Activated CD8-positive, alpha-beta T cell treated with anti-CD3 and anti-CD28 coated beads for 36 hours (primary cell): Measurements from ENCODE around the gene TRMT10C. TPM values are rescaled to one million over a fixed set of nuclear protein-coding genes. Genes with fewer than 3 reads are reported as not detected.
A peak's percentile ranks its signal among the peaks of the same experiment; 100 is the strongest.

Experiments
- ATAC-seq: fragments of 200-7000 bp; cut with Tn5 transposase; one replicate; pipeline ENCODE4 v1.10.0; 2021; ENCODE audit warnings: mild to moderate bottlenecking, moderate library complexity
- CTCF ChIA-PET: fragments of 350-600 bp; sonication (Branson Sonifier 250); formaldehyde crosslinking; loops from one replicate; lab custom pipeline; 2021; ENCODE audit warnings: antibody characterized with exemption; lab: Charles Lee
- POLR2A ChIA-PET: fragments of 350-600 bp; sonication (Branson Sonifier 250); formaldehyde crosslinking; loops from one replicate; lab custom pipeline; 2021; ENCODE audit warnings: antibody characterized with exemption; lab: Charles Lee
- DNase-seq: peaks from one replicate; pipeline ENCODE4 v3.0.0-alpha.2; 2020
- H3K27ac Mint-ChIP-seq: one replicate; pipeline ENCODE4 v1.8.0; 2021; ENCODE audit warnings: mild to moderate bottlenecking, mixed read lengths
- H3K27me3 Mint-ChIP-seq: one replicate; pipeline ENCODE4 v1.8.0; 2021; ENCODE audit warnings: mixed read lengths
- H3K36me3 Mint-ChIP-seq: one replicate; pipeline ENCODE4 v1.8.0; 2021; ENCODE audit warnings: low read depth, mixed read lengths
- H3K4me1 Mint-ChIP-seq: one replicate; pipeline ENCODE4 v1.8.0; 2021; ENCODE audit warnings: low read depth, mixed read lengths
- H3K4me3 Mint-ChIP-seq: one replicate; pipeline ENCODE4 v1.8.0; 2021; ENCODE audit warnings: mild to moderate bottlenecking, moderate library complexity, mixed read lengths
- H3K9me3 Mint-ChIP-seq: one replicate; pipeline ENCODE4 v1.8.0; 2021; ENCODE audit warnings: mixed read lengths
- CTCF ChIP-seq: fragments of 200-600 bp; IDR thresholded peaks from one replicate; pipeline ENCODE4 v1.8.0; 2022; ENCODE audit warnings: antibody characterized with exemption, mild to moderate bottlenecking
- intact Hi-C: fragments of 100-400 bp; cut with micrococcal nuclease; formaldehyde crosslinking; loops from one replicate; pipeline ENCODE4 v1.10.0; 2022
- total RNA-seq, 2 experiments: library from RNA; stranded (reverse); gene quantifications; one replicate each; pipeline ENCODE4 v1.2.3, GENCODE V29; 2021

Gene TRMT10C
- total RNA-seq, 2 experiments from 2014 or later, result 45.8 to 49.4 TPM

DNA sequence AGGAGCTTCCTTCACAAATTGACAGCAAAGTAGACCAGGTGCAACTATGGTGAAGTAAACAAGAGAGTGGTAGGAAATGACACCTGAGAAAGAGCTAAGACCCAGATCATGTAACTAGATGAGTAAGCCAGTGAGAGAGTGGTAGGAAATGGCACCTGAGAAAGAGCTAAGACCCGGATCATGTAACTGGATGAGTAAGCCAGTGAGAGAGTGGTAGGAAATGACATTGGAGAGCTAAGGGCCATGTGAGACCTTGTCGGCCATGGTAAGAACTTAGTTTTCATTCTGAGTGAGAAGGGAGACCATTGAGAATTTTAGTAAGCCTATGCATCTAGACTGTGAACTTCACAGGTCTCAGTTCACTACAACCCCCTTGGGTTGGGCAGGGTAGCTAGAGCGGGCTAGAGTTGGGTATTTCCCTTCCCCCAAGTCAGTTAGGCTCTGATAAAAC is 43.2 kb upstream of the TRMT10C start:
- Mint-ChIP-seq H3K27me3 (no peaks in the 10 kb centered on the region), H3K27ac (peak overlapping the region; percentile 96), H3K36me3 (peaks cover 9% of the 10 kb centered on the region), H3K4me3 (peak overlapping the region; percentile 73), H3K4me1 (peaks cover 47% of the 10 kb centered on the region), H3K9me3 (no peaks in the 10 kb centered on the region)
- peak; percentile 95 for ATAC-seq
- CTCF ChIA-PET, result interaction anchor here (0.6 to 1.5 kb wide), 7 partner anchors 12 to 55 kb away, joined by 3 to 8 read pairs (median 3); partner anchors contain the start of genes PCNP and TRMT10C
- POLR2A ChIA-PET, result interaction anchor here (0.7 to 3.8 kb wide), 18 partner anchors 9 to 168 kb away, joined by 3 to 14 read pairs (median 5); partner anchors contain the start of genes PCNP, RPL24 and TRMT10C
- peak; percentile 67 for DNase-seq
- intact Hi-C loops, result loop anchor here (5.0 kb wide), 1 partner anchor 54 kb away; the partner anchor contains the start of gene PCNP
- no peak for TF ChIP-seq CTCF

DNA sequence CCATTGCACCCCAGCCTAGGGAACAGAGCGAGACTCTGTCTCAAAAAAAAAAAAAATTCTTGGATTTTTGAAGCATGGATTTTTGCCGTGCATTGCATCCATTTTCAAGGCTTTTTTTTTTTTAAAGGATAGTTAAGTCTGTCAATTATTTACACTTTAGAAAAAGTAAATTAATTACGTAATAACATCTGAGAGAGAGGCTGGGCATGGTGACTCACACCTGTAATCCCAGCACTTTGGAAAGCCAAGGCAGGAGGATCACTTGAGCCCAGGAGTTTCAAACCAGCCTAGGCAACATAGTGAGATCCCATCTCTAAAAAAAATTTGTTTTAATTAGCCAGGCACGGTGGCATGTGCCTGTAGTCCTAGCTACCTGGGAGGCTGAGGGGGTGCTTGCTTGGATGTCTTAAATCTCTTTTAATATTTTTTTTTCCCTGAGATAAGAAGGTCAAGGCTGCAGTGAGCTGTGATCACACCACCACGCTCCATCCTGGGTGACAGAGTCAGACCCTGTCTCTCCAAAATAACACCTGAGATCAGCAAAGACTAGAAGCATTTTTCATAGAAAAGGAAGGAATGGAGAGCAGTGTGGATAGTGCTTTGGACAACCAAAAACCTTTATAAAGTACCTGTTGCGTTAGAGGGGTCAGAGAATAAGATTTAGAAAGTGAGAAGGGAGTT is 41.8 kb upstream of the TRMT10C start:
- no peak for ATAC-seq
- peaks cover 11% of the 10 kb centered on the region for H3K36me3 Mint-ChIP-seq
- no peaks in the 10 kb centered on the region for H3K9me3 Mint-ChIP-seq
- ChIA-PET CTCF (interaction anchor here (1.0 to 2.9 kb wide), 4 partner anchors 10 to 47 kb away, joined by 3 to 12 read pairs (median 3); no protein-coding TSS in a partner anchor), POLR2A (interaction anchor here (0.6 to 3.8 kb wide), 11 partner anchors 8 to 166 kb away, joined by 3 to 14 read pairs (median 4); partner anchors contain the start of genes RPL24 and TRMT10C)
- intact Hi-C loops, result loop anchor here (5.0 kb wide), 2 partner anchors 42 to 52 kb away; partner anchors contain the start of genes PCNP and TRMT10C
- no peaks in the 10 kb centered on the region for H3K27me3 Mint-ChIP-seq
- H3K27ac Mint-ChIP-seq, result peak overlapping the region; percentile 96
- H3K4me3 Mint-ChIP-seq, result peak overlapping the region; percentile 10
- DNase-seq, result no peak
- no peak for TF ChIP-seq CTCF
- peaks cover 47% of the 10 kb centered on the region for H3K4me1 Mint-ChIP-seq

DNA sequence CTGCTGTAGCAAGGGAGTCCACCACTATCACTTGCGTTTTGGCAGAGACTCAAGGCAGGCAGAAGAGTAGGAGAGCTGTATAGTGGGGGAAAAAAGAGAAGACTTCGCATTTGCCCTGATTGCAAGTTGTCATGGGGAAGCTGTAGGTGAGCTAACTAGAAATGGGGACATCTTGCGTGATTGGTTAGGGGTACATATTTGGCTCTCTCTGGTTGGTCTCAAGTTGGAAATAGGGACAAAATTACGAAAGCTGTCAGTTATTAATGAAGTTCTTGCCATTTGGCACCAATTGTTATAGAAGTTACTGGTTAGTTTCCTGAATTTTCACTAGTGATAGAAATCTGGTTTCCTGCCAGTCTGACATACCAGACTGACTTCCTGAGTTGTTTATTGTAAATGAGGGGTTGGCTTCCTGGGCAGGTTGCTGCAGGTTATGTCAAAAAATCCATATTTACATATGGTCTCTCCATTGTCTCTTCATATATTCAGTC is 40.4 kb upstream of the TRMT10C start:
- intact Hi-C loops, result loop anchor here (5.0 kb wide), 1 partner anchor 41 kb away; the partner anchor contains the start of gene TRMT10C
- ATAC-seq (no peak), DNase-seq (peak; percentile 21)
- H3K9me3 Mint-ChIP-seq, result peaks cover 6% of the 10 kb centered on the region
- TF ChIP-seq CTCF, result no peak
- H3K27ac Mint-ChIP-seq, result peak overlapping the region; percentile 65
- CTCF ChIA-PET, result interaction anchor here (0.8 to 2.9 kb wide), 6 partner anchors 9 to 53 kb away, joined by 3 to 12 read pairs (median 3); partner anchors contain the start of gene PCNP
- POLR2A ChIA-PET, result interaction anchor here (0.6 to 2.5 kb wide), 10 partner anchors 9 to 1476 kb away, joined by 3 to 11 read pairs (median 3); partner anchors contain the start of genes SENP7 and TRMT10C
- peaks cover 47% of the 10 kb centered on the region for H3K4me1 Mint-ChIP-seq
- peaks cover 11% of the 10 kb centered on the region for H3K36me3 Mint-ChIP-seq
- no peaks in the 10 kb centered on the region for H3K27me3 Mint-ChIP-seq
- H3K4me3 Mint-ChIP-seq, result peak overlapping the region; percentile 45

DNA sequence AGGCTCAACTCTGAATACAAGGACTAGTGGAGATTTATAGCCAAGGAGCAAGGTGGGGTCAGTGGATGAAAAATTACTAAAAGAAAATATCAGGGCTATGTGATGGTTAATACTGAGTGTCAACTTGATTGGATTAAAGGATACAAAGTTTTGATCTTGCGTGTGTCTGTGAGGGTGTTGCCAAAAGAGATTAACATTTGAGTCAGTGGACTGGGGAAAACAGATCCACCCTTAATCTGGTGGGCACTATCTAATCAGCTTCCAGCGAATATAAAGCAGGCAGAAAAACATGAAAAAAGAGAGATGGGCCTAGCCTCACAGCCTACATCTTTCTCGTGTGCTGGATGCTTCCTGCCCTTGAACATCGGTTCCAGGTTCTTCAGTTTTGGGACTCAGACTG is 34.2 kb upstream of the TRMT10C start:
- no peak for DNase-seq
- CTCF ChIA-PET, result no interaction called here
- H3K36me3 Mint-ChIP-seq, result peaks cover 11% of the 10 kb centered on the region
- no peak for TF ChIP-seq CTCF
- peaks cover 13% of the 10 kb centered on the region for H3K9me3 Mint-ChIP-seq
- intact Hi-C loops, result no loop called here
- H3K27me3 Mint-ChIP-seq, result no peaks in the 10 kb centered on the region
- POLR2A ChIA-PET, result interaction anchor here (0.6 to 1.2 kb wide), 3 partner anchors 9 to 67 kb away, joined by 3 to 4 read pairs (median 4); no protein-coding TSS in a partner anchor
- H3K4me3 Mint-ChIP-seq, result no peak overlapping the region
- H3K4me1 Mint-ChIP-seq, result peaks cover 36% of the 10 kb centered on the region
- no peak overlapping the region for H3K27ac Mint-ChIP-seq
- ATAC-seq, result no peak
